Stimulated activated CD8-positive, alpha-beta memory T cell treated with anti-CD3 and anti-CD28 coated beads, Interleukin-4, amount 100 ng/mL, for 24 hours (primary cell): ENCODE measurements around the gene CYP4X1.
"Not testable (repeated sequence)": the region's sequence is repeated elsewhere in the genome, so short reads cannot be mapped to it uniquely, and the experiment has no call there.

ENCODE experiments used
- DNase-seq: peaks from one replicate; pipeline ENCODE4 v3.0.0-alpha.2; 2020; ENCODE audit warnings: low read depth

CYP4X1 gene, protein sequence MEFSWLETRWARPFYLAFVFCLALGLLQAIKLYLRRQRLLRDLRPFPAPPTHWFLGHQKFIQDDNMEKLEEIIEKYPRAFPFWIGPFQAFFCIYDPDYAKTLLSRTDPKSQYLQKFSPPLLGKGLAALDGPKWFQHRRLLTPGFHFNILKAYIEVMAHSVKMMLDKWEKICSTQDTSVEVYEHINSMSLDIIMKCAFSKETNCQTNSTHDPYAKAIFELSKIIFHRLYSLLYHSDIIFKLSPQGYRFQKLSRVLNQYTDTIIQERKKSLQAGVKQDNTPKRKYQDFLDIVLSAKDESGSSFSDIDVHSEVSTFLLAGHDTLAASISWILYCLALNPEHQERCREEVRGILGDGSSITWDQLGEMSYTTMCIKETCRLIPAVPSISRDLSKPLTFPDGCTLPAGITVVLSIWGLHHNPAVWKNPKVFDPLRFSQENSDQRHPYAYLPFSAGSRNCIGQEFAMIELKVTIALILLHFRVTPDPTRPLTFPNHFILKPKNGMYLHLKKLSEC

DNA sequence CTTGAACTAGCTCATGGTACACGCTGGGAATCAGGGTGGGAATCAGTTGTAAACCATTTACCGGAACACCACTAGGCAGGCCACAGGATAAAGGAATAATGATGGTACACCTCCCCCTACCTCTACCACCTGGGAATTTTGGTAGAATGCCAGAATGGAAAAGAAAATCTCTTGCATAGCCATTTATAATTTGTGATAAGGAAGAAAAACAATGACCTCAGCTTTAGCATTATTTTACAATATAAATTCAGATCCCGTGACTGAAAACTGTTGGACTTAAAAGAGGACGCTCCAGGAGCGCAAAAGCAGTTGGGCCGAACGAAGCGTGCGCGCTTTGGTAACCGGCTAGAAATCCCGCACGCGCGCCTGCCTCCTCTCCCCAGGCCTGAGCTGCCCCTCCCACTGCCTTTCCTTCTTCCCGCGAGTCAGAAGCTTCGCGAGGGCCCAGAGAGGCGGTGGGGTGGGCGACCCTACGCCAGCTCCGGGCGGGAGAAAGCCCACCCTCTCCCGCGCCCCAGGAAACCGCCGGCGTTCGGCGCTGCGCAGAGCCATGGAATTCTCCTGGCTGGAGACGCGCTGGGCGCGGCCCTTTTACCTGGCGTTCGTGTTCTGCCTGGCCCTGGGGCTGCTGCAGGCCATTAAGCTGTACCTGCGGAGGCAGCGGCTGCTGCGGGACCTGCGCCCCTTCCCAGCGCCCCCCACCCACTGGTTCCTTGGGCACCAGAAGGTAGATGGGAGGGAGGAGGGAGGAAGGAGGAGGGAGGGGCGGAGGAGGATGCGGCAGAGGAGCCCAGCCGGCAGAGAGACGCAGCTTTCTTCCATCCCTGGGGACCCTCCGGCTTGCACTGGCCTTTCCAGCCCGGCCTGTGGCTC is at the start of gene CYP4X1:
Gene CYP4X1, plus strand, starts transcription at position 402 of the 873 bp plus-strand sequence. Its CDS starts 149 bp downstream, at position 551.
- no peak for DNase-seq

DNA sequence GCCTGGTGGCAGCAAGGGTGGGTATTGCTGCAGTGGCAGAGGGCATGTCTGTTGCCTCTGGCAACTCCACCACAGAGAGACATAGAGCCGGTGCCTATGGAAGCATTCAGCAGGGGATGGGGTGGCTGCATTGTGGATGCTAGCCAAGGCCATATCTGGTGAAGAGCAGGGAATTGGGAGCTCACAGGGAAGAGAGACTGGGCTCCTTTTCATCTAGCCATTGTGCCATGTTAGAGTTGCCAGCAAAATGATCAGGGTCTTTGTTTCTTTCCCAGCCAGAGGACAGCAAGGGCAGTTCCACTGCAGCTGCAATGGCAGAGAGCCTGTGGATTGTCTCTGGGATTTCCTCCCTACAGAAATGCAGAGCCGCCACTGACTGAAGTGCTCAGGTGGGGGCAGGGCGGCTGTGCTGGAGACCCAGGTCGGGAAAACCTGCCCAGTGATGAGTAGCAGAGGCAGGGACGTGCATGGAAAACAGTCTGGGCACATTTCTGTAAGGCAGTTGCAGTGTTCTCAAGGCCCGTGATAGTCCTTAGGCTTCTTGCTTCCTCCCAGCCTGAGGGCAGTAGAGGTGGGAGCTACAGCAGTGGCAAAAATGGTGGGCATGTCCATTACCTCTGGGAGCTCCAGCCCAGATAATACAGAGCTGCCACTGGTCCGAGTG is 40.2 kb upstream of the CYP4X1 start:
- DNase-seq, result no peak

DNA sequence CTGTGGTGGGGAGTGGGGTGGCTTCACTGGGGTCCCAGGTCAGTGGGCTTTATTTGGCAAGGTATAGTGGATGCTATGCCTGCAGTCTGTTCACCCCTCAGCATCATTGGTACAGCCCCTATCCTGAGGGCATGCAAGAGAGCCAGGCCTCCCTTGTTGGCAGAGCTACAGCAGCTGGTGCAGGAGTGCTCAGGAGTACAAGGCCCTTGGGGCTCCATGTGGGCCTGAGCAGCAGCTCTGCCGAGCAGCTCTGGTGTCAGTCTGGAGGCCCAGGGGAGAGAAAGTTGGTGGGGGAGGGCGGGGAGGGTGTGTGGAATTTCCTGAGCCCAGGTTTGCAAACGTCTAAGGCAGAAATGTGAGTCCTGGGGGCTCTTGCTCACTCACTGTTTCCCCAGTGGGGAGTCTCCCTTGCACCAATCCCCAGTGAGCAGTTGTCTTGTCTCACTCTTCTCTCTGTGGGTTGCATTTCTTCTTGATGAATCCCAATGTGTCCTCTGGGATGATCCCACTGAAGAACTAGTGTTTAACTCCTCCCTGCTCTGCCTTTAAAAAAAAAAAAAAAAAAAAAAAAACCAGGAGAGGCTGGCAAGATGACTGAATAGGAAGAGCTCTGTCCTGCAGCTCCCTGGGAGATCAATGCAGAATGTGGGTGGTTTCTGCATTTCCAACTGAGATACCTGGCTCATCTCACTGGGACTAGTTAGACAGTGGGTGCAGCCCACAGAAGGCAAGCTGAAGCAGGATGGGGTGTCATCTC is 39.5 kb upstream of the CYP4X1 start:
- DNase-seq, result no peak

DNA sequence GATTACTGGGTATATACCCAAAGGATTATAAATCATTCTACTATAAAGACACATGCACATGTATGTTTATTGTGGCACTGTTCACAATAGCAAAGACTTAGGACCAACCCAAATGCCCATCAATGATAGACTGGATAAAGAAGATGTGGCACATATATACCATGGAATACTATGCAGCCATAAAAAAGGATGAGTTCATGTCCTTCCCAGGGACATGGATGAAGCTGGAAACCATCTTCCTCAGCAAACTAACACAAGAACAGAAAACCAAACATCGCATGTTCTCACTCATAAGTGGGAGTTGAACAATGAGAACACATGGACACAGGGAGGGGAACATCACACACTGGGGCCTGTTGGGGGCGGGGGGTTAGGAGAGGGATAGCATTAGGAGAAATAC is 32.9 kb upstream of the CYP4X1 start:
- DNase-seq, result not testable (repeated sequence)

DNA sequence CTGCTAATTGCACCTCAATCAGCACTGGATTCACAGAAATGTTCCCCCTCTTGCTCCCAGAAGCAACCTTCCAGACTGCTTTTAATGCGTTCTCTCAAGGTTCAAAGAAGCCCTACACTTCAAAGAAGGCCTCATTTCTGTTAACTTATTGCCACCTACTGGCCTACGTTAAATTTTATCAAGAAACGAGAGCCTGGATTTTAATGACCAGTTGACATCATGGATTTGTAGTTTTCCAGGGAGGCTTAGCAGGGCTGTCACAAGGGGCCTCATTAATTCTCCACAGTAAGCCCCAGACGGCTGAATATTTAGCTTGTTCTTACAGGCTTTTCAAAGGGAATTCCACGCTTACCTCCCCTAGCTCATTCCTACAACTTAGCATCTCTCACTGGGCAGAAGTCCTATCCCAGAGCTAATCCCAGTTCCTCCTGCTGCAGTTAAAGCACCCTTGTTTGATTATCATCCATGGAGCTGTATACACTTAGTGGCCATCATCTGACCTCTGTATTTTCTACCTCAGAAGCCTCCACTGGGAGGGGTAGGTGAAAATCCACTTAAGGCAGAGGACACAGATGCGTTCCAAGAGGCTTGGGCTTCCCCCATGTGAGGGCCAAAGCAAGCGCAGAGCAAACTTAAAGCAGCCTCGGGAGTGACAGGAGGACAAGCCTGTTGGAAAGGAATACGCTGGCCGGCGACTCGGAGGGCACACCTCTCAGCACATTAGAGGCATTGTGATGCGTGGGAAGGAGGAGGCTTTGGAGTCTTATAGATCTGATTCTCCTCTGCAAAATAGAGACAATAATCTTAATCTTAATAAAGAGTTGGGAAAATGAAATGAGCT is 32.2 kb upstream of the CYP4X1 start:
- no peak for DNase-seq

DNA sequence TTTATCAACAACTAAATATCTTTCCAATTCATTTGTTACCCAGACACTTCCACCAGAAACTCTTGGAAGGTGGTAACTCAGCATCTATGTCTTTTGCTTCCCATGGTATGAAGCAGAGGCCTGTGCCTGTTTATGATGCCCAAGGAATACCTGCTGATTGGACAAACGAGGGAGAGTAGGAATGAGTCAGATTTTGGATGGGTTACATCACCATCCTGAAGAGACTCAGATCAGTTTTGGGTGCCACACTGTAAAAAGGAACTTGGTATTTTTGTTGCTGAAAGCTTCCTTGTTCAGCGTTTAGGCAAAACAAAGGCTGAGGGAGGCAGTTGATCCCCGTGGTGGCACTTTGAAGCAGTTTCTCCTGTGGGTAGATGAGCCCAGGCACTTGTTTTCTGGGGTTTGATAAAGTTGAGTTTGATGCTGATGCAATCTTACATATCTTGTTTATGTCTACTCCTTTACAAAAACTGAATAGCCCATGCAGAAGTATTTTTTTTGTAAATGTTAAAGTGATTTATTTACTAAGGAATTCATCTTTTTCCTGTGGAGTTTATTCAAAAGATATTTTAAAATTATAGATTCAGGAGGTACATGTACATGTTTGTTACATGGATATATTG is 26.7 kb upstream of the CYP4X1 start:
- no peak for DNase-seq

DNA sequence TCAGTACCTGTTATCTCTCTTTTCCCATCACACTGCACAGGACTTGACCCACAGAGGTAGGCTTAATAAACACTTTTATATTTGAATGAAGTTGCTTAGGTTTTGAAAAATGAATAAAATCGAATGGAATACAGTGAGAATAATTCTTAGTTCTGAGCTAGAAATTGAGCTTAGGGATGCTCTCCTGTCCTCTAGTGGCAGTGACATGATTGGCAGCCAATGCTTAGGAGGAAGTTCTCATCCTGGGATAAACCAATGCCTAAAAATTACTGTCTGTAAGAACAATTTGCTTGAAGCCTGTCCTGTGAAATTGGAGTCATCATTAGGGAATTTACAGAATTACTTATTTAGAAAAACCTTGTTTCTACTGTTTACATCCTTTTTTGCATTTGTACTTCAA is 21.3 kb upstream of the CYP4X1 start:
- DNase-seq, result no peak

DNA sequence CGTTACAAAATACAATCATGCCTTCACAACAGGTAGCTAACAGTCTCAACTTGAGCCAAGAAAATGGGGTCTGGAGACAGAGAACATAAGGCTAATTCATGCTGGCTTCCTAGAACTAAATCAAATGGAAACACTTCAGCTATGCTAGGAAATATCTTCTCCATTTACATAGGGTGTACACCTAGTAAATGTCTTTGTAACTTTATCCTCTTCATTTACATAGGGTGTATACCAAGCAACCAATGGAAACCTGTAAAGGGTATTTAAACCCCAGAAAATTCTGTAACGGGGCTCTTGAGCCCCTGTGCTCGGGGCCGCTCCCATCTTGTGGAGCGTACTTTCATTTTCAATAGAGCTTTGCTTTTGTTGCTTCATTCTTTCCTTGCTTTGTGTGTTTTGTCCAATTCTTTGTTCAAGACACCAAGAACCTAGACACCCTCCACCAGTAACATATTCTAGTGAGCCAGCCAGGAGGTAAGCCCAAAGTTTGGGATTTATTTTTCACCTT is 19.5 kb upstream of the CYP4X1 start:
- DNase-seq, result no peak

DNA sequence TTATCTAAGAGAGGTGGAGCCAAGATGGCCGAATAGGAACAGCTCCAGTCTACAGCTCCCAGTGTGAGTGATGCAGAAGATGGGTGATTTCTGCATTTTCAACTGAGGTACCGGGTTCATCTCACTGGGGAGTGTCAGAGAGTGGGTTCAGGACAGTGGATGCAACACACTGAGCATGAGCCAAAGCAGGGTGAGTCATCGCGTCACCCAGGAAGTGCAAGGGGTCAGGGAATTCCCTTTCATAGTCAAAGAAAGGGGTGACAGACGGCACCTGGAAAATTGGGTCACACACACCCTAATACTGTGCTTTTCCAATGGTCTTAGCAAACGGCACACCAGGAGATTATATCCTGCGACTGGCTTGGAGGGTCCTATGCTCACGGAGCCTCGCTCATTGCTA is 17.0 kb upstream of the CYP4X1 start:
- DNase-seq, result not testable (repeated sequence)

DNA sequence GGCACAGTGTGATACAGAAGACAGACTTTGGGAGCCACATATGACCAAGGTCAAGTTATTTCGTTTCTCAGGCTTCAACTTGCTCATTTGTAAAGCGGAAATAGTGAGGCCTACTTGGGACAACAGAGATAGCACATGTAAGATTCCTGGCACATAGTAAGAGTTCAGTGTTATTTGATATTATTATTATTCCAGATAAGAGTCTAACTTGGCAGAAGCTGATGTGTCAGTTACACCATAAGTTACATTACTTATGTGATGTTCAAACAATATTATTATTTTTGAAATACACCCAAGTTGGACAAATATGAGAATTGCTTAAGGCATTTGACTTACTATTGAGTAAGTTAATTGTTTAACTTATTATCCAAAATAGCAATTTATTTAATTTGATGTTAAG is 10.2 kb upstream of the CYP4X1 start:
- DNase-seq, result no peak

DNA sequence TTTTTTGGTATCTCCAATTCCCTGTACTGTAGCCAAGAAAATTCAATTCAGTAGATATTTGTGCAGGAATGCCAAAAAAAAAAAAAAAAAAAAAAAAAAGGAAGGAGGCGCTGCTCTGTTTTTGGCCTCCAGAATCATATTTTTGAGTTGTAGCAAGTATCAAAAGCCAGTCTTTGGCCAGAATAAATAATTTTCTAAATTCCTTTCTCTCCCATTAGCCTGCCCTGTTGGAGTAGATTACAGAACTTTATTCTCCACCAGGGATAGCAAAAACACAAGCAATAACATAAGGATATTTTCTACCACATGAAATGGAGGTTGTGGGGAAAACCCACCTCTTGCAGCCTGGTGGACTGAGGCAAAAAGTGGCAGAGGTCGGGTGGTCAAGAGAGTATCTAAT is 2.4 kb upstream of the CYP4X1 start:
- DNase-seq, result no peak

DNA sequence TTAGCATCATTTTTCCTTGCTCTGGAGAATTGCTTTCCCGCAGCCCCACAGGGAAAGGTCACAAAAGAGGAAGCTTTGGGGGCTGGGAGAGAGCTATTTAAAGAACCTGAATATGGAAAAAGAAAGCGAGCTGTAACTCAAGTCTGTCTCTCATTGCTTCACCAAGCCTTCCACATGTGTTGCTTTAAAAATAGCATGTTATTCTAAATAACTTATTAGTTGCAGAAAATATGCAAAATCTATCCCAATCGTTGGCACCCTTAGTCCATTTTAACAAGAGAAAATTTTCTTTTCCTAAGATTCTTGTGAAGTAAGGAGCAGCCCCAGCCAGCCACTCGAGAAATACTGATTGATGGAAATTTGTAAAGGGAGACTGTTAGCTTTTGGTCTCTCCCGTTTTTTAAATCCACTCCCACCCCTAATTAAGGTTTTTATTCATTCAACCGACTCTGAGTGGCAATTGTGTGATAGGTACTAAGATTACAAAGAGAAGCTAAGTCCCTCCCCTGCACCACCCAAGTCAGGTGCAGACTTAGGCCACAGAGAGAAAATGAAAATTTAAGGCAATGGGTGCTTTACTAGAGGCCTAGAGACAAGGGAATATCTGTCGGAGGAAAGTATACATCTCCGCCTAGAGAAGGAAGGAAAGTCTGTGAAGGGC is 802 bp downstream of the CYP4X1 start:
- no peak for DNase-seq

DNA sequence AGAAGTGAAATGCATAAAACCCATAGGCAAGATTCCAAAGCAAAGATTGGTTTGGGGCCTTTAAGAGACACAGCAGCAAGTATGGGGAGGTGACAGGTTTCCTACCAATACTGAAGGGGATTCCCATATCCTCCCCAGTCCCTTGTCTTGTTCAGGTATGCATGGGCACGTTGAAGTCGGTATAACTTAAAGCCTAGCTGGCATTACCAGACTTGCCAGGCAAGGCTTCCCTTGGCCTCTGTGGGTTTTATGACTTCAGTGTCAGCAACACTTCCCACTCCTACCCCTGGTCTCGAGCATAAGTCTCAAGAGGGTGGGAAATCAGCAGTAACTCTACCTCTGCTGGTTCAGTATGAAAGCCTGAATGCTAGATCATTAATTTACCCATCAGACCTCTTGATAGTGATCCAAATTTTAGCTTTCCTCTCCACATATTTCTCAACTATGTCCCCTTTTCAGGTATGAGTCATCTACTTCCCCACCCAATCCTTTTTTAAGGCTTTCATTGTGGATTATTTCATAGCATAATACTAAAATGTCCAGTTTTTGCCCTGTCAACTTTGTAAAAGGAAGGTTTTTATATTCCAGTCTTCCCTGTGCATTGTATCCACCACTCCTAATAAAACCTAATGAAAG is 6.8 kb downstream of the CYP4X1 start:
- DNase-seq, result no peak

DNA sequence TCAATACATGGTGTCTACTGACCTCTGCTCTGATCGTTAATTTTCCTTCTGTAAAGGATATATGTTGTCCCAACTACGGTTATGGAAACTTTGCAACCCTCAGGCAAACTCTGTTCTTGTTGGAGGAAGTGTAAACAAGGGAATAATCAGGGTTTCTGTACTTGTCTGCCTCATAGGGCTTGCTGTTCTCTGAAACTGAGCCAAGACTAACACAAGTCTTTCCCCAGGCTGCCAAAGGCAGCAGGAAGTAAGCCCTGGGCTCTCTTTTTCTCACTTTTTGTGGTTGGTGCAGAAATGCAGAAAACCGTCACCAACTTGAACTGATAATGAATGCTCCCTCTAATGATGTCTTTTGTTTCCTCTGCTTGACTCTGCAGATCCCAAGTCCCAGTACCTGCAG is 7.6 kb downstream of the CYP4X1 start:
- no peak for DNase-seq

DNA sequence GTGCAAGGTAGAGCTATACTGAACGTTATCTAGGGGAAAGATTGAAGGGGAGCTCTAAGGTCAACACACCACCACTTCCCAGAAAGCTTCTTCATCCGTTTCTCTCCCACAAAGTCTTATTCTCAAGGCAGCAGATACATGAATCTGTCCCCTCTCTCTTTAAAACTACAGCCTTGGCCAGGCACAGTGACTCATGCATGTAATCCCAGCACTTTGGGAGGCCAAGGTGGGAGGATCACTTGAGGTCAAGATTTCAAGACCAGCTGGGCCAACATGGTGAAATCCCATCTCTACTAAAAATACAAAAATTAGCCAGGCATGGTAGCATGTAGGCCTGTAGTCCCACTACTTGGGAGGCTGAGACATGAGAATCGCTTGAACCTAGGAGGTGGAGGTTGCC is 8.1 kb downstream of the CYP4X1 start:
- no peak for DNase-seq

DNA sequence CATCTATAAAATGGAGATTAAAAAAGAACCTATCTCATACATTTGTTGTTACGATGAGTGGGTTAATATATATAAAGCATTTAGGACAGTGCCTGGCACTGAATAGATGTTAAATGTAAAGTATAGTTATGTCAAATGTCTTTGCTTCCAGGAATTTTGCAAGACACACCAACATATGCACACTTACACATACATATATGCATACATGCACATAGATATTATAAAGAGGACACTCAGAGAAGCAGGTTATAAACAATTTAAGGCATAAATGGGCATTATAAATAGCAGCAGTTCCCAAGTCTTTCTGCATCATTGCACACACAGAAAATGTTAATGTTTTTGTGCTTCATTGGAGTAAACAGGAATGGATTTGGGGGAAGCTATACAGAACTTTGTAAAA is 13.3 kb downstream of the CYP4X1 start:
- DNase-seq, result no peak

DNA sequence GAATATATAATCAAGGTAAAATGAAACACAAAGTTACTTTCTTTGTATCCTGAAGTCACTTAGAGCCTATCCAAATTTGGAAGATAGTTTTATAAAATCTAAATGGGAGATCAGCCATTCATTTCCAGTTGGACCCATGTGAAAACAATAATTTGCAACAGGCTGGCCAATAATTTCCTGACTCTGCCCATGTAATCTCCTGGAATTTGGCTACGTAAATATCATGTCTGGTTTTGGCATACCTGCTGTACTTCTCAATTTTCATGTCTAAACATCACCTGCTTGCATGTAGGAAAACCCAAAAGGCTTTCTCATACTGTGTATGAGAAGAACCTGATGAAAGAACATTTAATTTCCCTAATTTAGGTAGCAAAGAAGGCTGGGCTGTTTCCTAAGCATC is 35.9 kb downstream of the CYP4X1 start:
- DNase-seq, result no peak

DNA sequence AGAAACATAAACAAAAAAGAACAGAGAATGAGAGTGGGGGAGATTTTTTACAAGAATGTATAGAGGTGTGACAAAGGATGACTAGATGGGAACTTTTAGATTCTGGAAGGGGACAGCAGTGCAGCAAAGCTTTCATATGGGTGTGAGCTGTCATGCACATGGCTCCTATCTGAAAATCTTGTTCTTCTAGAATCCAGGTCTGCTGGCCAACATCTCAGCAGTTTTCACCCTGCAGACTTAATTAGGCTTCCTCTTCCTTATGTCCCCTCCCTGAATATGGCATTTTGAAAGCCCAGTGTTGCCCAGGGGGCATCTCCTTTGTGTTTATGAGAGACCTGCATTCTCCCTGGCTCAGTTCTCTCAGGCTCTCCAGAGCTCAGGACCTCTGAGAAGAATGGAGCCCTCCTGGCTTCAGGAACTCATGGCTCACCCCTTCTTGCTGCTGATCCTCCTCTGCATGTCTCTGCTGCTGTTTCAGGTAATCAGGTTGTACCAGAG is 43.7 kb downstream of the CYP4X1 start, which contains the start of gene CYP4Z1:
Gene CYP4Z1, plus strand, starts transcription at position 135 of the 498 bp plus-strand sequence. Its CDS starts 260 bp downstream, at position 395.
- no peak for DNase-seq

DNA sequence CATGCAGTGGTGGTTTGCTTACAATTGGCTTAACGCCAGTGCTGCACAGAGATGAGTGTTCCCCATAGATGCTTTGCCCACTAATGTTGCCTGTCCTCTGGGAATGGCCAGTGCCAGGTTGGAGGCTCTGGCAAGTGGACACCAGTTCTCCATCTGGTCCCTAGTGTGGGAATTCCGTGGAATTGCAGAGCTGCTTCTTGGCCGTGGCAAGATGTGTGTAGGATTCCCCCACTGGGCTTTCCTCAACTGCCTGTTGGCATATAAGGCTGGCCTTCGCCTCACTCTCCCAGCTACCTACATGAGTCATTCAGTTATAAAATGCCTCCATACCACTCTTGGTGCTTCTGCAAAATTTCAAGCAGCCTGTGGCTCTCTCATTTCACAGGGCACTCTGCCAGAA is 45.6 kb downstream of the CYP4X1 start:
- DNase-seq, result not testable (repeated sequence)
